Liver (tissue), 3 donors: ENCODE results near the gene DRAXIN.

Experiments
- EGR1 ChIP-seq, 2 donors: IDR thresholded peaks; 2 replicates each; pipeline ENCODE4 v1.6.1; 2016 to 2018; ENCODE audit warnings: antibody characterized with exemption in 2 of 2, low read depth in 2 of 2
- FOXA1 ChIP-seq: IDR thresholded peaks from 2 replicates; pipeline ENCODE4 v1.6.1; 2016; ENCODE audit warnings: antibody characterized with exemption
- GABPA ChIP-seq, 2 donors: IDR thresholded peaks in 1 of 2; conservative IDR thresholded peaks in 1 of 2; 2 replicates each; pipeline ENCODE4 v1.6.1; 2016; ENCODE audit warnings: antibody characterized with exemption in 2 of 2, mild to moderate bottlenecking in 1 of 2, moderate library complexity in 1 of 2
- HNF4G ChIP-seq: IDR thresholded peaks from 2 replicates; pipeline ENCODE4 v1.6.1; 2016; ENCODE audit warnings: antibody characterized with exemption
- JUND ChIP-seq, 2 donors: IDR thresholded peaks; 2 replicates each; pipeline ENCODE4 v1.6.1; 2016; ENCODE audit warnings: antibody characterized with exemption in 2 of 2
- RAD21 ChIP-seq, 2 donors: IDR thresholded peaks; 2 replicates each; pipeline ENCODE4 v1.6.1; 2016; ENCODE audit warnings: antibody characterized with exemption in 2 of 2, mild to moderate bottlenecking in 2 of 2
- SP1 ChIP-seq: IDR thresholded peaks from 2 replicates; pipeline ENCODE4 v1.6.1; 2018; ENCODE audit warnings: antibody characterized with exemption, mild to moderate bottlenecking
- TAF1 ChIP-seq: conservative IDR thresholded peaks from 2 replicates; pipeline ENCODE4 v1.6.1; 2016; ENCODE audit warnings: antibody characterized with exemption, mild to moderate bottlenecking
- YY1 ChIP-seq: IDR thresholded peaks from 2 replicates; pipeline ENCODE4 v1.6.1; 2016; ENCODE audit warnings: antibody characterized with exemption, mild to moderate bottlenecking
- TF ChIP-seq, protein P1 (sequence below): IDR thresholded peaks from 2 replicates; pipeline ENCODE4 v1.6.1; 2016; ENCODE audit warnings: antibody characterized with exemption
- TF ChIP-seq, protein P2 (sequence below): fragments of 150-350 bp; IDR thresholded peaks from 2 replicates; pipeline ENCODE4 v1.5.1; 2017; ENCODE audit warnings: improper control_type of control experiment, low read depth, low read length; ENCODE audit not compliant: missing input control
- TF ChIP-seq, protein P3 (sequence below): IDR thresholded peaks from 2 replicates; pipeline ENCODE4 v1.6.1; 2016; ENCODE audit warnings: antibody characterized with exemption
- TF ChIP-seq, protein P4 (sequence below): IDR thresholded peaks from 2 replicates; pipeline ENCODE4 v1.6.1; 2016; ENCODE audit warnings: antibody characterized with exemption, mild to moderate bottlenecking
- TF ChIP-seq, protein P5 (sequence below): IDR thresholded peaks from 2 replicates; pipeline ENCODE4 v1.6.1; 2016; ENCODE audit warnings: antibody characterized with exemption
- donor health status: healthy.
- donor health status: healthy.

DNA sequence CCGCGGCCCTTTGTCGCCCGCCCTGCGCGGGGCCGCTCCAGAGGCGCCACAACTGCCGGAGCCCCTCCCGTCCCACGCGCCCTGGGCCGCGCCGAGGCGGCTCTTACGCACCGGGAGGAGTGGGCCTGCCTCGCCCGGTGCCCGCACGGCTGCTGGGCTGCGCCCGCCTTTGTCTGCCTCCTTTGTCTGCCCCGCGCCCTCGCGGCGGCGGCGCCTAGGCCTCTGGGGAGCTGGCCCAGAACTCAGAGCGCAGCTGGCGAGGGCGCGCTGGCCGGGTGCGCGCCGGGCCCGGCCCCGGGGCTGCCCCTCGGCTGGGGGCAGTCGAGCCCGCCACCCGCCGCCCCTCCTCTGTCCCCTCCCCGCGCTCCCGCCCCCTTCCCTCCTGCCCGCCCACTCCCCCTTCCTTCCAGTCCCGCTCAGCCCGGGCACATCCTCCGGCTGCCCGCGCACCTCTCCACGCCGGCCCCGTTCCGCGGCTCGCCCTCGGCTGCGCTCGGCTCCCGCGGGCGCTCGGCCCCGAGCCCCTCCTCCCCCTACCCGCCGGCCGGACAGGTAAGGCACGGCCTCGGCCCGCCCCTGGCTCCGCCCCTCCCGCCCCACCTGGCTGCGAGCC, at the start of gene DRAXIN:
- TF ChIP-seq, protein P1, sequence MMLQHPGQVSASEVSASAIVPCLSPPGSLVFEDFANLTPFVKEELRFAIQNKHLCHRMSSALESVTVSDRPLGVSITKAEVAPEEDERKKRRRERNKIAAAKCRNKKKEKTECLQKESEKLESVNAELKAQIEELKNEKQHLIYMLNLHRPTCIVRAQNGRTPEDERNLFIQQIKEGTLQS = no peak
- TF ChIP-seq, protein P2, sequence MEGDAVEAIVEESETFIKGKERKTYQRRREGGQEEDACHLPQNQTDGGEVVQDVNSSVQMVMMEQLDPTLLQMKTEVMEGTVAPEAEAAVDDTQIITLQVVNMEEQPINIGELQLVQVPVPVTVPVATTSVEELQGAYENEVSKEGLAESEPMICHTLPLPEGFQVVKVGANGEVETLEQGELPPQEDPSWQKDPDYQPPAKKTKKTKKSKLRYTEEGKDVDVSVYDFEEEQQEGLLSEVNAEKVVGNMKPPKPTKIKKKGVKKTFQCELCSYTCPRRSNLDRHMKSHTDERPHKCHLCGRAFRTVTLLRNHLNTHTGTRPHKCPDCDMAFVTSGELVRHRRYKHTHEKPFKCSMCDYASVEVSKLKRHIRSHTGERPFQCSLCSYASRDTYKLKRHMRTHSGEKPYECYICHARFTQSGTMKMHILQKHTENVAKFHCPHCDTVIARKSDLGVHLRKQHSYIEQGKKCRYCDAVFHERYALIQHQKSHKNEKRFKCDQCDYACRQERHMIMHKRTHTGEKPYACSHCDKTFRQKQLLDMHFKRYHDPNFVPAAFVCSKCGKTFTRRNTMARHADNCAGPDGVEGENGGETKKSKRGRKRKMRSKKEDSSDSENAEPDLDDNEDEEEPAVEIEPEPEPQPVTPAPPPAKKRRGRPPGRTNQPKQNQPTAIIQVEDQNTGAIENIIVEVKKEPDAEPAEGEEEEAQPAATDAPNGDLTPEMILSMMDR = no peak
- TF ChIP-seq, protein P3, sequence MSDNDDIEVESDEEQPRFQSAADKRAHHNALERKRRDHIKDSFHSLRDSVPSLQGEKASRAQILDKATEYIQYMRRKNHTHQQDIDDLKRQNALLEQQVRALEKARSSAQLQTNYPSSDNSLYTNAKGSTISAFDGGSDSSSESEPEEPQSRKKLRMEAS = no peak
- TF ChIP-seq RAD21 (IDR thresholded peaks at IDR 0.05) = no peak
- TF ChIP-seq, protein P4, sequence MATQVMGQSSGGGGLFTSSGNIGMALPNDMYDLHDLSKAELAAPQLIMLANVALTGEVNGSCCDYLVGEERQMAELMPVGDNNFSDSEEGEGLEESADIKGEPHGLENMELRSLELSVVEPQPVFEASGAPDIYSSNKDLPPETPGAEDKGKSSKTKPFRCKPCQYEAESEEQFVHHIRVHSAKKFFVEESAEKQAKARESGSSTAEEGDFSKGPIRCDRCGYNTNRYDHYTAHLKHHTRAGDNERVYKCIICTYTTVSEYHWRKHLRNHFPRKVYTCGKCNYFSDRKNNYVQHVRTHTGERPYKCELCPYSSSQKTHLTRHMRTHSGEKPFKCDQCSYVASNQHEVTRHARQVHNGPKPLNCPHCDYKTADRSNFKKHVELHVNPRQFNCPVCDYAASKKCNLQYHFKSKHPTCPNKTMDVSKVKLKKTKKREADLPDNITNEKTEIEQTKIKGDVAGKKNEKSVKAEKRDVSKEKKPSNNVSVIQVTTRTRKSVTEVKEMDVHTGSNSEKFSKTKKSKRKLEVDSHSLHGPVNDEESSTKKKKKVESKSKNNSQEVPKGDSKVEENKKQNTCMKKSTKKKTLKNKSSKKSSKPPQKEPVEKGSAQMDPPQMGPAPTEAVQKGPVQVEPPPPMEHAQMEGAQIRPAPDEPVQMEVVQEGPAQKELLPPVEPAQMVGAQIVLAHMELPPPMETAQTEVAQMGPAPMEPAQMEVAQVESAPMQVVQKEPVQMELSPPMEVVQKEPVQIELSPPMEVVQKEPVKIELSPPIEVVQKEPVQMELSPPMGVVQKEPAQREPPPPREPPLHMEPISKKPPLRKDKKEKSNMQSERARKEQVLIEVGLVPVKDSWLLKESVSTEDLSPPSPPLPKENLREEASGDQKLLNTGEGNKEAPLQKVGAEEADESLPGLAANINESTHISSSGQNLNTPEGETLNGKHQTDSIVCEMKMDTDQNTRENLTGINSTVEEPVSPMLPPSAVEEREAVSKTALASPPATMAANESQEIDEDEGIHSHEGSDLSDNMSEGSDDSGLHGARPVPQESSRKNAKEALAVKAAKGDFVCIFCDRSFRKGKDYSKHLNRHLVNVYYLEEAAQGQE = no peak
- TF ChIP-seq SP1 = no peak
- no peak for TF ChIP-seq JUND (IDR thresholded peaks at IDR 0.05)
- TF ChIP-seq GABPA (IDR thresholded peaks at IDR 0.05 in 1 of 2, conservative IDR thresholded peaks at IDR 0.05 in 1 of 2) = no peak
- no peak for TF ChIP-seq TAF1
- TF ChIP-seq YY1 = no peak
- TF ChIP-seq, protein P5, sequence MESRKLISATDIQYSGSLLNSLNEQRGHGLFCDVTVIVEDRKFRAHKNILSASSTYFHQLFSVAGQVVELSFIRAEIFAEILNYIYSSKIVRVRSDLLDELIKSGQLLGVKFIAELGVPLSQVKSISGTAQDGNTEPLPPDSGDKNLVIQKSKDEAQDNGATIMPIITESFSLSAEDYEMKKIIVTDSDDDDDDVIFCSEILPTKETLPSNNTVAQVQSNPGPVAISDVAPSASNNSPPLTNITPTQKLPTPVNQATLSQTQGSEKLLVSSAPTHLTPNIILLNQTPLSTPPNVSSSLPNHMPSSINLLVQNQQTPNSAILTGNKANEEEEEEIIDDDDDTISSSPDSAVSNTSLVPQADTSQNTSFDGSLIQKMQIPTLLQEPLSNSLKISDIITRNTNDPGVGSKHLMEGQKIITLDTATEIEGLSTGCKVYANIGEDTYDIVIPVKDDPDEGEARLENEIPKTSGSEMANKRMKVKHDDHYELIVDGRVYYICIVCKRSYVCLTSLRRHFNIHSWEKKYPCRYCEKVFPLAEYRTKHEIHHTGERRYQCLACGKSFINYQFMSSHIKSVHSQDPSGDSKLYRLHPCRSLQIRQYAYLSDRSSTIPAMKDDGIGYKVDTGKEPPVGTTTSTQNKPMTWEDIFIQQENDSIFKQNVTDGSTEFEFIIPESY = no peak
- no peak for TF ChIP-seq HNF4G
- TF ChIP-seq FOXA1 = no peak
- TF ChIP-seq EGR1 (IDR thresholded peaks at IDR 0.05; ENCODE audit: low read depth in 2 of 2) = no peak
